Medulla oblongata (tissue), 1 donor: ENCODE data around the gene DYNC1I2.
"Not testable (repeated sequence)": the region's sequence is repeated elsewhere in the genome, so short reads cannot be mapped to it uniquely, and the experiment has no call there.

Experiments
- DNase-seq: peaks from one replicate; pipeline ENCODE4 v3.0.0-alpha.2; 2015; ENCODE audit errors: extremely low spot score

The DYNC1I2 gene

GRCh38 chr2:171774581-171774980, 87.3 kb downstream of the DYNC1I2 start:
- not testable (repeated sequence) for DNase-seq

DNA sequence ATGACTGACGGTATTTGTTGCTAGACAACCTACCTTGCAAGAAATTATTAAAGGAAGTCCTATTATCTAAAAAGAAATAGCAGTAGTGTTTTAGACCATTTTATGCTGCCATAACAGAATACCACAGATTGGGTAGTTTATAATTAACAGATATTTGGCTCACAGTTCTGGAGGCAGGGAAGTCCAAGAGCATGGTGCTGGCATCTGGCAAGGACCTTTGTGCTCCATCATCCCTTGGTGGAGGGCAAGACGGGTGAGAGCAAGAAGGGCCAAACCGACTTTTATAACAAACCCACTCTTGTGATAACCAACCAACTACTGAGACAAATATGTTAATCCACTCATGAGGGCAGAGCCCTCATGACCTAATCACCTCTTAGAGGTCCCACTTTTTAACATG, 91.2 kb downstream of the DYNC1I2 start:
- no peak for DNase-seq

GRCh38 chr2:171785450-171785849, 98.2 kb downstream of the DYNC1I2 start:
- no peak for DNase-seq

DNA sequence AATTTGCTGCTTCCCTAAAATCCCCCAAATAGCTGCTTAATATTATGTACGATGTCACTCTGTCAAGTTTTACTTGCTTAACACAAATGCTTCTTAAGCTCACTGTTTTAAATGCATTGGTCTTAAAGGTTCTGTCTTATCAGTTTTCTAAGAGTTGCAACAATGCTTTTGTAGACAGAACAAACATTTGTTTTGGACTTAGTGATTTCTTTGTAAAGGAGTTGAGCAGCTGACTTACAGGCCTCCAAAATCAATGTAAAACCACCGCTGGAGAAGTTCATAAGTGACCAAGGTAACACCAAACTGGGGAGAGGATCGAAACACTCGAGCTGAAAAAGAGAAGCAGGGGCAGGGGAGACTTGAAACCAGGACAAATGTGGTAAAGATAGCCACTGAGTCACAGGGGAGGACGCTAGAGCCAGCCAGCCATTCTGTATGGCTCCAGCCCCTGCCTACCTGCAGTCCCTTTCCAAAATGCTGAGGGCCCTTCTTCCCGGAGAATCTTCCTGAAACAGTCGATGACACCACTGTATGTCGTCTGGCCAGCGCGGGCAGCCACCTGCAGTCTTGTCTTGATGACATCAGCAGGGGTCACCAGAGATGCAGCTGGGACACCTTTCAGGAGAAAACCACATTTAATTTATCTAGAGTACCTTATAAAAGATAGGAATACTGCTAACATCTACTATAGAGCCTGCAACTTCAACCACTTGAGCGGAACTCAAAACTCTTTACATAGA, 100.2 kb downstream of the DYNC1I2 start:
- no peak for DNase-seq

GRCh38 chr2:171788316-171788993, 101.2 kb downstream of the DYNC1I2 start:
- DNase-seq: no peak

- no peak for DNase-seq
Observed at GRCh38 chr2:171789956-171790355, 102.7 kb downstream of the DYNC1I2 start.

DNA sequence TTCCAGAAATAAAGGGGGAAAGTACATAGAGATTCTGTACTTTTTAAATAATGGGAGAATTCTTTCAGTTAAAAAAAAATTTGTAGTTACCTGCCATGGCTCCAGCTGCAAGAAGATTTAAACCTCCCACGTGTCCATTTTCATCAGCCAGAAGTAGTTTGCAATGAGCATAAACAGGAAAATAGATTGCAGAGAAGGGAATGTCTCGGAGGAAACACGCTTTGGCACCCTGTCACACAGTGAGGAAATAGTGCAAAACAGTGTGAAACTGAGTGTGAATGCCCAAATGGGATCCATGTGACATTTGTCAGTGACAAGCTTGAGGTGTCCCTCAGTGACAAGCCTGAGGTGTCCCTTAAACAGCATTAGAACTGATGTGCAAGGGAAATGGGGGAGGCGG, 104.1 kb downstream of the DYNC1I2 start:
- no peak for DNase-seq

GRCh38 chr2:171792157-171792556, 104.9 kb downstream of the DYNC1I2 start:
- DNase-seq: no peak

DNA sequence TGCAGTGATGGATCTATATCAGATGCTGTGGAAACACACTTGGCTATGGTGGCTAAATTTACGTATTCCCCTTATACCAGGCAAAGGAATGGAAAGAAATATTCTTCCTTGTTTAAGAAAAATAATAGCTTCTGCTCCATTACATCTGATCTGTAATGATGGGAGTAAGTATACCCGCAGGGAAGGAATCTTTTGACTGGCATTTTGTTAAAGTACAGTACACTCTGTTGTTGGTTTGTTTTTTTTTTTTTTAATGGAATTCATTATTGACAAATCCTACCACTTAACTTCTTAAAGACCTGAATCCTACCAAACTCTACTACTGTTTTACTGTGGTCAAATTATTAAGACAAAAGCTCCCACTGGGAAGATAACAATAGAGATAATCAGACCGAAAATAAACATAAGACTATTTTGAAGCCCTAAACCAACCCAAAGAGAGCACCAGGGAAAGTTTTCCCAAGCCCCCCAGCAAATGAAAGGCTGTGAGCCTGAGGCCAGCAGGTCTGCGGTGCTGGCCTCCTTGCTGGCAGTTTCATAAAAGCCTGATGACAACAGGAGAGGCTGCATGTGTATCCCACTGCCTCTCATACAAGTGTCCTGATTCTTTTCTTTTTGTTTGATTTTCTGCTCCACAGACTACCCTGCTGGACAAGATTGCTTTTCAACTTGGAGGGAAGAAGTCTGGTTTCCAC, 105.8 kb downstream of the DYNC1I2 start:
- DNase-seq: no peak

GRCh38 chr2:171793691-171794678, 106.7 kb downstream of the DYNC1I2 start:
- peak; percentile 12 for DNase-seq

- DNase-seq: no peak
Observed at GRCh38 chr2:171794918-171795317, 107.6 kb downstream of the DYNC1I2 start.
